Measurements from ENCODE around the gene CH25H.

GRCh38 chr10:89159761-89160160 is 47.4 kb downstream of the CH25H start:
- no peak for TF ChIP-seq CTCF (IDR thresholded peaks at IDR 0.05)
- TF ChIP-seq POLR2A (IDR thresholded peaks at IDR 0.05), result no peak

Measured in body of pancreas (tissue), 4 donors.